ENCODE data around the gene RADIL. TPM values are rescaled to one million over a fixed set of nuclear protein-coding genes. Genes with fewer than 3 reads are reported as not detected.

RADIL gene
- total and polyA plus RNA-seq, 9 of the 15 experiments (the other 6 are each of a cell fraction or from before 2014, with no cell fraction given), result 0.06 to 8.1 (median 1.9) TPM; not detected in 1

DNA sequence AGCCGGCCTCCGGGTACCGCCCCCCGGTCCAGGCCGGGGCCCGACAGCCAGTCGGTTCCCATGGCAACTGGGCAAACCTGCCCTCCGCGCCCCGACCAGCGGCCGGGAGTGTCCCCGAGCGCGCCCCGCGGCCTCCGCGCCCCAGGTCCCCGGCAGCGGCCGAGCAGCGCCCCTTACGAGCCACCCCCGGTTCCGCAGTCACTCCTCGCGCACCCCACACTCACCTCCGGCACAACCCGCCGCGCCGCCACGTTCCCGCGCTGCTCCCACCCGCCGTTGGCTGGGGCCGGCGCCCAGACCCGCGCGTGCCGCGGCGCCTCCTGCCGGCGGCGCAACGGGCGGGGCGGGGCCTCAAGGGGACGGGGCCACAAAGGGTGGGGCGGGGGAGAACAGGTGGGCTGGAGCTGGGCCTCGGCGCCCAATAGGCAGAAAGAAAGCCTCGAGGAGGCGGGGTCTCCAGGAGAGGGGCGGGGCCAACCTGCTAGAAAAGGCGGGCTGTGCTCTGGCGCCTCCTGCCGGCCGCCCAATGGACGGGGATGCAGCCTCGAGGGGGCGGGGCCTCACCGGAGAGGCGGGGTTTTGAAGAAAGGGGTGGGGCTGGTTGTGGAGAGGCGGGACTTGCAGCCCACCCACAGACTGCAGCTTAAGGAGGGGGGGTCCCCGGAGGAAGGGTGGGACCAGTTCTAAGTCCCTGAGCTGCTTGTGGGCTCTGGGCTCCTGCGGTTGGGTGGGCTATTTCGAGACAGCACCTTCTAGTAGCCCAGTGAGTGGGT is at the start of gene RADIL (continued):
- TF ChIP-seq, protein P1, sequence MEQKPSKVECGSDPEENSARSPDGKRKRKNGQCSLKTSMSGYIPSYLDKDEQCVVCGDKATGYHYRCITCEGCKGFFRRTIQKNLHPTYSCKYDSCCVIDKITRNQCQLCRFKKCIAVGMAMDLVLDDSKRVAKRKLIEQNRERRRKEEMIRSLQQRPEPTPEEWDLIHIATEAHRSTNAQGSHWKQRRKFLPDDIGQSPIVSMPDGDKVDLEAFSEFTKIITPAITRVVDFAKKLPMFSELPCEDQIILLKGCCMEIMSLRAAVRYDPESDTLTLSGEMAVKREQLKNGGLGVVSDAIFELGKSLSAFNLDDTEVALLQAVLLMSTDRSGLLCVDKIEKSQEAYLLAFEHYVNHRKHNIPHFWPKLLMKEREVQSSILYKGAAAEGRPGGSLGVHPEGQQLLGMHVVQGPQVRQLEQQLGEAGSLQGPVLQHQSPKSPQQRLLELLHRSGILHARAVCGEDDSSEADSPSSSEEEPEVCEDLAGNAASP (IDR thresholded peaks at IDR 0.05), result no peak
- TF ChIP-seq XRCC4 (IDR thresholded peaks at IDR 0.05; ENCODE audit: extremely low read depth, insufficient read depth, insufficient read length) (no peak), ZNF584 (CRISPR knock-in tag; IDR thresholded peaks at IDR 0.05; ENCODE audit: low read depth) (no peak), KDM4B (IDR thresholded peaks at IDR 0.05; ENCODE audit: borderline replicate concordance in 2 of 2, low read depth in 1 of 2) (no peak), PTTG1 (tag; IDR thresholded peaks at IDR 0.05; ENCODE audit: low read depth) (no peak), ATF1 (CRISPR knock-in tag; IDR thresholded peaks at IDR 0.05) (no peak), ATF1 (tag; IDR thresholded peaks at IDR 0.05) (0 out of 2 replicates have a peak, but pooled peaks have one; percentile 12), ZFPM2 (CRISPR knock-in tag; IDR thresholded peaks at IDR 0.05) (no peak), SMAD2 (IDR thresholded peaks at IDR 0.05; ENCODE audit: low read depth, low read length) (no peak), COPS2 (conservative IDR thresholded peaks at IDR 0.05) (no peak), EP400 (IDR thresholded peaks at IDR 0.05) (no peak), NEUROD1 (IDR thresholded peaks at IDR 0.05; ENCODE audit: borderline replicate concordance, low read depth, low read length, partially characterized antibody) (no peak), GTF2E2 (tag; IDR thresholded peaks at IDR 0.05) (no peak), PPARD (CRISPR knock-in tag; IDR thresholded peaks at IDR 0.05) (no peak)
- TF ChIP-seq, protein P2, sequence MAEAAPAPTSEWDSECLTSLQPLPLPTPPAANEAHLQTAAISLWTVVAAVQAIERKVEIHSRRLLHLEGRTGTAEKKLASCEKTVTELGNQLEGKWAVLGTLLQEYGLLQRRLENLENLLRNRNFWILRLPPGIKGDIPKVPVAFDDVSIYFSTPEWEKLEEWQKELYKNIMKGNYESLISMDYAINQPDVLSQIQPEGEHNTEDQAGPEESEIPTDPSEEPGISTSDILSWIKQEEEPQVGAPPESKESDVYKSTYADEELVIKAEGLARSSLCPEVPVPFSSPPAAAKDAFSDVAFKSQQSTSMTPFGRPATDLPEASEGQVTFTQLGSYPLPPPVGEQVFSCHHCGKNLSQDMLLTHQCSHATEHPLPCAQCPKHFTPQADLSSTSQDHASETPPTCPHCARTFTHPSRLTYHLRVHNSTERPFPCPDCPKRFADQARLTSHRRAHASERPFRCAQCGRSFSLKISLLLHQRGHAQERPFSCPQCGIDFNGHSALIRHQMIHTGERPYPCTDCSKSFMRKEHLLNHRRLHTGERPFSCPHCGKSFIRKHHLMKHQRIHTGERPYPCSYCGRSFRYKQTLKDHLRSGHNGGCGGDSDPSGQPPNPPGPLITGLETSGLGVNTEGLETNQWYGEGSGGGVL (CRISPR knock-in tag; IDR thresholded peaks at IDR 0.05), result no peak
- TF ChIP-seq, protein P3, sequence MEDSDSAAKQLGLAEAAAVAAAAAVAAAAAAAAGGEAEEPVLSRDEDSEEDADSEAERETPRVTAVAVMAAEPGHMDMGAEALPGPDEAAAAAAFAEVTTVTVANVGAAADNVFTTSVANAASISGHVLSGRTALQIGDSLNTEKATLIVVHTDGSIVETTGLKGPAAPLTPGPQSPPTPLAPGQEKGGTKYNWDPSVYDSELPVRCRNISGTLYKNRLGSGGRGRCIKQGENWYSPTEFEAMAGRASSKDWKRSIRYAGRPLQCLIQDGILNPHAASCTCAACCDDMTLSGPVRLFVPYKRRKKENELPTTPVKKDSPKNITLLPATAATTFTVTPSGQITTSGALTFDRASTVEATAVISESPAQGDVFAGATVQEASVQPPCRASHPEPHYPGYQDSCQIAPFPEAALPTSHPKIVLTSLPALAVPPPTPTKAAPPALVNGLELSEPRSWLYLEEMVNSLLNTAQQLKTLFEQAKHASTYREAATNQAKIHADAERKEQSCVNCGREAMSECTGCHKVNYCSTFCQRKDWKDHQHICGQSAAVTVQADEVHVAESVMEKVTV (CRISPR knock-in tag; IDR thresholded peaks at IDR 0.05), result peak; percentile 24; the same call in 1 of the 2 replicates
- TF ChIP-seq, protein P4, sequence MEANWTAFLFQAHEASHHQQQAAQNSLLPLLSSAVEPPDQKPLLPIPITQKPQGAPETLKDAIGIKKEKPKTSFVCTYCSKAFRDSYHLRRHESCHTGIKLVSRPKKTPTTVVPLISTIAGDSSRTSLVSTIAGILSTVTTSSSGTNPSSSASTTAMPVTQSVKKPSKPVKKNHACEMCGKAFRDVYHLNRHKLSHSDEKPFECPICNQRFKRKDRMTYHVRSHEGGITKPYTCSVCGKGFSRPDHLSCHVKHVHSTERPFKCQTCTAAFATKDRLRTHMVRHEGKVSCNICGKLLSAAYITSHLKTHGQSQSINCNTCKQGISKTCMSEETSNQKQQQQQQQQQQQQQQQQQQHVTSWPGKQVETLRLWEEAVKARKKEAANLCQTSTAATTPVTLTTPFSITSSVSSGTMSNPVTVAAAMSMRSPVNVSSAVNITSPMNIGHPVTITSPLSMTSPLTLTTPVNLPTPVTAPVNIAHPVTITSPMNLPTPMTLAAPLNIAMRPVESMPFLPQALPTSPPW (CRISPR knock-in tag; IDR thresholded peaks at IDR 0.05), result peak; percentile 93
